ENCODE results near the gene DCX.

DNA sequence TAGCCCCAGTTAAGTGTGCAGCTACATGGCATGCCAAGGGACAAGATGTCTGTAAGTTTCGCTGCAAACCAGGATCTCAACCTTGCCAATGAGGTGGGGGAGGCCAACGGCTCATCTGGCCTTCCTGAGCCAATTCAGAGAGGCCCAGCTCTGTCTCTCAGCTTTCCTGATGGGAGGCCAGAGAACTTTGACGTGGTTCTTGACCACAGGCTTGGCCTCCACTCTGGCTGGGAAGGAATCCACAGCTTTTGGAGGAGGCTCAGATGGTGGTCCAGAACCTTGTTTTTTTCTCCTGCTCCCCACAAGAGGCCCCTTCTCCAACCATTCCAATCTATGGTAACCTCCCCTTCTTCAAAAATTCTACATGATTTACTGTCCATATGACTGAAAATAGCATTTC, 151.5 kb downstream of the DCX start:
- TF ChIP-seq, protein P1, sequence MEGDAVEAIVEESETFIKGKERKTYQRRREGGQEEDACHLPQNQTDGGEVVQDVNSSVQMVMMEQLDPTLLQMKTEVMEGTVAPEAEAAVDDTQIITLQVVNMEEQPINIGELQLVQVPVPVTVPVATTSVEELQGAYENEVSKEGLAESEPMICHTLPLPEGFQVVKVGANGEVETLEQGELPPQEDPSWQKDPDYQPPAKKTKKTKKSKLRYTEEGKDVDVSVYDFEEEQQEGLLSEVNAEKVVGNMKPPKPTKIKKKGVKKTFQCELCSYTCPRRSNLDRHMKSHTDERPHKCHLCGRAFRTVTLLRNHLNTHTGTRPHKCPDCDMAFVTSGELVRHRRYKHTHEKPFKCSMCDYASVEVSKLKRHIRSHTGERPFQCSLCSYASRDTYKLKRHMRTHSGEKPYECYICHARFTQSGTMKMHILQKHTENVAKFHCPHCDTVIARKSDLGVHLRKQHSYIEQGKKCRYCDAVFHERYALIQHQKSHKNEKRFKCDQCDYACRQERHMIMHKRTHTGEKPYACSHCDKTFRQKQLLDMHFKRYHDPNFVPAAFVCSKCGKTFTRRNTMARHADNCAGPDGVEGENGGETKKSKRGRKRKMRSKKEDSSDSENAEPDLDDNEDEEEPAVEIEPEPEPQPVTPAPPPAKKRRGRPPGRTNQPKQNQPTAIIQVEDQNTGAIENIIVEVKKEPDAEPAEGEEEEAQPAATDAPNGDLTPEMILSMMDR (IDR thresholded peaks at IDR 0.05; ENCODE audit: poor library complexity), result no peak
- TF ChIP-seq EZH2phosphoT487 (IDR thresholded peaks at IDR 0.05; ENCODE audit: low read depth, severe bottlenecking, unreplicated experiment), result no peak

All from hepatocyte (in vitro differentiated cells).